HEK293 (cell line): ENCODE results near the gene CBFA2T2.
"Not testable (repeated sequence)": the region's sequence is repeated elsewhere in the genome, so short reads cannot be mapped to it uniquely, and the experiment has no call there.

ENCODE experiments used
- CTCF ChIA-PET: fragments of 350-600 bp; formaldehyde crosslinking; extraction: SDS; loops from one replicate; lab custom pipeline; 2021; ENCODE audit warnings: antibody characterized with exemption; lab: Yijun Ruan, JAX
- POLR2A ChIA-PET: fragments of 300-600 bp; formaldehyde crosslinking; extraction: SDS; loops from one replicate; lab custom pipeline; 2020; ENCODE audit warnings: antibody characterized with exemption, inconsistent platforms; lab: Yijun Ruan, JAX
- H3K27ac ChIP-seq: fragments of 200-500 bp; sonication (Bioruptor generic); 2 replicates; pipeline ENCODE4 v1.5.1; 2014; ENCODE audit warnings: low read depth, low read length, control low read depth, inconsistent platforms; ENCODE audit errors: extremely low read depth
- H3K36me3 ChIP-seq, 2 experiments: fragments of 200-500 bp in 1 of 2; sonication (Bioruptor generic) in 1 of 2; 1 replicate in 1 of 2; 2 replicates in 1 of 2; pipeline ENCODE4 v1.5.1; 2014 to 2017; ENCODE audit warnings: inconsistent platforms in 2 of 2, low read length in 2 of 2; ENCODE audit not compliant: control insufficient read depth in 2 of 2, insufficient read depth in 1 of 2
- H3K4me1 ChIP-seq: fragments of 200-500 bp; sonication (Bioruptor generic); 2 replicates; pipeline ENCODE4 v1.5.1; 2014; ENCODE audit warnings: mild to moderate bottlenecking, low read length, inconsistent platforms; ENCODE audit not compliant: control insufficient read depth, insufficient read depth
- H3K4me3 ChIP-seq: 2 replicates; pipeline ENCODE4 v1.5.1; 2011; ENCODE audit warnings: low read depth, mild to moderate bottlenecking, control low read depth, low read length, moderate library complexity
- H3K9me3 ChIP-seq: fragments of 200-500 bp; sonication (Bioruptor generic); 2 replicates; pipeline ENCODE4 v1.5.1; 2014; ENCODE audit warnings: low read depth, low read length, inconsistent platforms; ENCODE audit not compliant: control insufficient read depth, insufficient read depth
- HOXA7 ChIP-seq: sonication (generic); formaldehyde crosslinking; IDR thresholded peaks from 2 replicates; pipeline ENCODE4 v1.8.1; 2022; ENCODE audit warnings: missing genetic modification reagents, borderline replicate concordance
- SCRT2 ChIP-seq: fragments of 450-650 bp; formaldehyde crosslinking; IDR thresholded peaks from 2 replicates; pipeline ENCODE4 v1.5.1; 2016; ENCODE audit warnings: missing biosample characterization, missing genetic modification characterization
- SP2 ChIP-seq: fragments of 450-650 bp; formaldehyde crosslinking; IDR thresholded peaks from 2 replicates; pipeline ENCODE4 v1.5.1; 2016; ENCODE audit warnings: missing biosample characterization, missing genetic modification characterization
- TSHZ1 ChIP-seq: fragments of 450-650 bp; formaldehyde crosslinking; IDR thresholded peaks from 2 replicates; pipeline ENCODE4 v1.5.1; 2016; ENCODE audit warnings: missing biosample characterization, missing genetic modification characterization, borderline replicate concordance
- YY2 ChIP-seq: fragments of 450-650 bp; formaldehyde crosslinking; IDR thresholded peaks from 2 replicates; pipeline ENCODE4 v1.5.1; 2016; ENCODE audit warnings: missing biosample characterization, missing genetic modification characterization
- ZBTB17 ChIP-seq: fragments of 450-650 bp; formaldehyde crosslinking; IDR thresholded peaks from 2 replicates; pipeline ENCODE4 v1.5.1; 2016; ENCODE audit warnings: missing biosample characterization, missing genetic modification characterization
- ZNF121 ChIP-seq: fragments of 450-650 bp; formaldehyde crosslinking; IDR thresholded peaks from 2 replicates; pipeline ENCODE4 v1.5.1; 2016; ENCODE audit warnings: missing biosample characterization, missing genetic modification characterization
- ZNF184 ChIP-seq: fragments of 450-650 bp; IDR thresholded peaks from 2 replicates; pipeline ENCODE4 v1.5.1; 2018; ENCODE audit warnings: missing biosample characterization, mild to moderate bottlenecking, missing genetic modification characterization
- ZNF214 ChIP-seq: fragments of 450-650 bp; formaldehyde crosslinking; IDR thresholded peaks from 2 replicates; pipeline ENCODE4 v1.5.1; 2017; ENCODE audit warnings: missing biosample characterization, mild to moderate bottlenecking, missing genetic modification characterization, borderline replicate concordance
- ZNF248 ChIP-seq: fragments of 450-650 bp; formaldehyde crosslinking; IDR thresholded peaks from 2 replicates; pipeline ENCODE4 v1.5.1; 2017; ENCODE audit warnings: missing biosample characterization, missing genetic modification characterization
- ZNF266 ChIP-seq: fragments of 450-650 bp; formaldehyde crosslinking; IDR thresholded peaks from 2 replicates; pipeline ENCODE4 v1.5.1; 2016; ENCODE audit warnings: missing biosample characterization, missing genetic modification characterization, low read depth
- ZNF433 ChIP-seq: fragments of 450-650 bp; formaldehyde crosslinking; IDR thresholded peaks from 2 replicates; pipeline ENCODE4 v1.5.1; 2016; ENCODE audit warnings: missing biosample characterization, missing genetic modification characterization, low read depth
- ZNF530 ChIP-seq: fragments of 450-650 bp; formaldehyde crosslinking; IDR thresholded peaks from 2 replicates; pipeline ENCODE4 v1.5.1; 2016; ENCODE audit warnings: low read depth, missing biosample characterization, missing genetic modification characterization
- ZNF610 ChIP-seq: fragments of 450-650 bp; formaldehyde crosslinking; IDR thresholded peaks from 2 replicates; pipeline ENCODE4 v1.5.1; 2016; ENCODE audit warnings: missing biosample characterization, missing genetic modification characterization, borderline replicate concordance
- ZNF624 ChIP-seq: fragments of 450-650 bp; formaldehyde crosslinking; IDR thresholded peaks from 2 replicates; pipeline ENCODE4 v1.5.1; 2017; ENCODE audit warnings: missing biosample characterization, missing genetic modification characterization
- ZNF791 ChIP-seq: fragments of 450-650 bp; formaldehyde crosslinking; IDR thresholded peaks from 2 replicates; pipeline ENCODE4 v1.5.1; 2016; ENCODE audit warnings: missing biosample characterization, missing genetic modification characterization
- TF ChIP-seq, protein P1 (sequence below): fragments of 450-650 bp; formaldehyde crosslinking; IDR thresholded peaks from 2 replicates; pipeline ENCODE4 v1.5.1; 2017; ENCODE audit warnings: missing biosample characterization, missing genetic modification characterization
- TF ChIP-seq, protein P2 (sequence below): fragments of 450-650 bp; formaldehyde crosslinking; IDR thresholded peaks from 2 replicates; pipeline ENCODE4 v1.5.1; 2016; ENCODE audit warnings: missing biosample characterization, missing genetic modification characterization
- TF ChIP-seq, protein P3 (sequence below): sonication (generic); formaldehyde crosslinking; IDR thresholded peaks from 2 replicates; pipeline ENCODE4 v1.8.1; 2022; ENCODE audit warnings: mild to moderate bottlenecking, moderate library complexity, missing genetic modification reagents

Gene CBFA2T2

GRCh38 chr20:33532753-33533459 lies 43.0 kb downstream of the CBFA2T2 start:
- Histone ChIP-seq H3K9me3 (no peaks in the 10 kb centered on the region), H3K27ac (no peak overlapping the region), H3K4me1 (no peaks in the 10 kb centered on the region), H3K36me3 (no peaks in the 10 kb centered on the region; a peak in 1 of 3 replicates), H3K4me3 (no peak overlapping the region)
- ChIA-PET CTCF (interaction anchor here (0.5 kb wide), 1 partner anchor 85 kb away, joined by 3 read pairs; no protein-coding TSS in a partner anchor), POLR2A (interaction anchor here (0.7 kb wide), 1 partner anchor 109 kb away, joined by 3 read pairs; no protein-coding TSS in a partner anchor)
- no peak for TF ChIP-seq ZNF184 (tag by site-specific recombination)
- TF ChIP-seq YY2 (tag by site-specific recombination) = no peak
- TF ChIP-seq, protein P1, sequence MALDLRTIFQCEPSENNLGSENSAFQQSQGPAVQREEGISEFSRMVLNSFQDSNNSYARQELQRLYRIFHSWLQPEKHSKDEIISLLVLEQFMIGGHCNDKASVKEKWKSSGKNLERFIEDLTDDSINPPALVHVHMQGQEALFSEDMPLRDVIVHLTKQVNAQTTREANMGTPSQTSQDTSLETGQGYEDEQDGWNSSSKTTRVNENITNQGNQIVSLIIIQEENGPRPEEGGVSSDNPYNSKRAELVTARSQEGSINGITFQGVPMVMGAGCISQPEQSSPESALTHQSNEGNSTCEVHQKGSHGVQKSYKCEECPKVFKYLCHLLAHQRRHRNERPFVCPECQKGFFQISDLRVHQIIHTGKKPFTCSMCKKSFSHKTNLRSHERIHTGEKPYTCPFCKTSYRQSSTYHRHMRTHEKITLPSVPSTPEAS (tag by site-specific recombination) = no peak
- TF ChIP-seq, all 188 proteins: peak for 0

GRCh38 chr20:33535717-33536116 lies 45.8 kb downstream of the CBFA2T2 start:
- H3K9me3 ChIP-seq, H3K36me3 ChIP-seq, CTCF ChIA-PET, H3K4me1 ChIP-seq, POLR2A ChIA-PET, H3K4me3 ChIP-seq, H3K27ac ChIP-seq: not testable (repeated sequence)

DNA sequence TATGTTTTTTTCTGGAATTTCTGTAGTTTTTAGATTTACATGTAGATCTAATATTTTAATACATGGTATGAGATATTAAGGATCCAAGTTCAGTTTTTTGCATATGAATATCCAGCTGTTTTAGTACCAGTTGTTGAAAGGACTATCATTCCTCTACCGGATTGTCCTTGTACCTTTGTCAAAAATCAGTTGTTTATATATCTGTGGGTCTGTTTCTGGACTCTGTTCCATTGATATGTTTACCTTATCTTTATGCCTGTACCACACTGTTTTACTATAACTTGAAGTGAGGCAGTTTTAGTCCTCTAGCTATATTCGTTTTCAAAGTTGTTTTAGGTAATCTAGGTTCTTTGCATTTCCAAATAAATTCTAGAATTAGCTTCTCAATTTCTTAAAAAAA lies 47.7 kb downstream of the CBFA2T2 start:
- no peaks in the 10 kb centered on the region for H3K9me3 ChIP-seq
- peaks cover 9% of the 10 kb centered on the region for H3K4me1 ChIP-seq
- H3K27ac ChIP-seq = no peak overlapping the region
- H3K4me3 ChIP-seq = no peak overlapping the region
- no peak for TF ChIP-seq ZNF610 (tag by site-specific recombination)
- no peak for TF ChIP-seq ZNF121 (tag by site-specific recombination)
- no peak for TF ChIP-seq ZNF791 (tag by site-specific recombination)
- no peak for TF ChIP-seq ZNF624 (tag by site-specific recombination)
- no peak for TF ChIP-seq SP2 (tag by site-specific recombination)
- TF ChIP-seq TSHZ1 (tag by site-specific recombination) = no peak
- TF ChIP-seq SCRT2 (tag by site-specific recombination) = no peak
- TF ChIP-seq, protein P2, sequence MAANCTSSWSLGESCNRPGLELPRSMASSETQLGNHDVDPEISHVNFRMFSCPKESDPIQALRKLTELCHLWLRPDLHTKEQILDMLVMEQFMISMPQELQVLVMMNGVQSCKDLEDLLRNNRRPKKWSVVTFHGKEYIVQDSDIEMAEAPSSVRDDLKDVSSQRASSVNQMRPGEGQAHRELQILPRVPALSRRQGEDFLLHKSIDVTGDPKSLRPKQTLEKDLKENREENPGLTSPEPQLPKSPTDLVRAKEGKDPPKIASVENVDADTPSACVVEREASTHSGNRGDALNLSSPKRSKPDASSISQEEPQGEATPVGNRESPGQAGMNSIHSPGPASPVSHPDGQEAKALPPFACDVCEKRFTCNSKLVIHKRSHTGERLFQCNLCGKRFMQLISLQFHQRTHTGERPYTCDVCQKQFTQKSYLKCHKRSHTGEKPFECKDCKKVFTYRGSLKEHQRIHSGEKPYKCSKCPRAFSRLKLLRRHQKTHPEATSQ (tag by site-specific recombination) = no peak
- TF ChIP-seq ZNF530 (tag by site-specific recombination) = no peak
- no peak for TF ChIP-seq HOXA7 (CRISPR knock-in tag)
- no peak for TF ChIP-seq ZNF248
- TF ChIP-seq ZNF266 (tag by site-specific recombination) = no peak
- TF ChIP-seq, protein P3, sequence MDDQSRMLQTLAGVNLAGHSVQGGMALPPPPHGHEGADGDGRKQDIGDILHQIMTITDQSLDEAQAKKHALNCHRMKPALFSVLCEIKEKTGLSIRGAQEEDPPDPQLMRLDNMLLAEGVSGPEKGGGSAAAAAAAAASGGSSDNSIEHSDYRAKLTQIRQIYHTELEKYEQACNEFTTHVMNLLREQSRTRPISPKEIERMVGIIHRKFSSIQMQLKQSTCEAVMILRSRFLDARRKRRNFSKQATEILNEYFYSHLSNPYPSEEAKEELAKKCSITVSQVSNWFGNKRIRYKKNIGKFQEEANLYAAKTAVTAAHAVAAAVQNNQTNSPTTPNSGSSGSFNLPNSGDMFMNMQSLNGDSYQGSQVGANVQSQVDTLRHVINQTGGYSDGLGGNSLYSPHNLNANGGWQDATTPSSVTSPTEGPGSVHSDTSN (CRISPR knock-in tag) = no peak
- no peak for TF ChIP-seq ZNF214 (tag by site-specific recombination)
- TF ChIP-seq ZBTB17 (tag by site-specific recombination) = no peak
- TF ChIP-seq ZNF433 = no peak
- CTCF ChIA-PET = interaction anchor here (0.6 kb wide), 1 partner anchor 347 kb away, joined by 4 read pairs; no protein-coding TSS in a partner anchor
- POLR2A ChIA-PET = no interaction called here
- no peaks in the 10 kb centered on the region for H3K36me3 ChIP-seq
